Glutamatergic neuron (in vitro differentiated cells): ENCODE results near the gene EEF2. TPM values are rescaled to one million over a fixed set of nuclear protein-coding genes. Genes with fewer than 3 reads are reported as not detected.

Experiments
- DNase-seq: peaks from one replicate; pipeline ENCODE4 v3.0.0; 2022
- H3K27ac Mint-ChIP-seq: one replicate; pipeline ENCODE4 v1.8.0; 2020; ENCODE audit warnings: mild to moderate bottlenecking, mixed read lengths, inconsistent platforms; ENCODE audit not compliant: unreplicated experiment
- H3K27me3 Mint-ChIP-seq: one replicate; pipeline ENCODE4 v1.8.0; 2020; ENCODE audit warnings: mild to moderate bottlenecking, moderate library complexity, mixed read lengths, inconsistent platforms; ENCODE audit not compliant: unreplicated experiment
- H3K36me3 Mint-ChIP-seq: one replicate; pipeline ENCODE4 v1.8.0; 2020; ENCODE audit warnings: mild to moderate bottlenecking, mixed read lengths, inconsistent platforms; ENCODE audit not compliant: unreplicated experiment
- H3K4me1 Mint-ChIP-seq: one replicate; pipeline ENCODE4 v1.8.0; 2020; ENCODE audit warnings: mild to moderate bottlenecking, low read depth, mixed read lengths, inconsistent platforms; ENCODE audit not compliant: unreplicated experiment
- H3K4me3 Mint-ChIP-seq: one replicate; pipeline ENCODE4 v1.8.0; 2020; ENCODE audit warnings: mild to moderate bottlenecking, mixed read lengths, inconsistent platforms; ENCODE audit not compliant: unreplicated experiment
- H3K9me3 Mint-ChIP-seq: one replicate; pipeline ENCODE4 v1.8.0; 2020; ENCODE audit warnings: mild to moderate bottlenecking, moderate library complexity, mixed read lengths, inconsistent platforms; ENCODE audit not compliant: unreplicated experiment
- CTCF ChIP-seq: fragments of 200-600 bp; sonication (generic); IDR thresholded peaks from one replicate; pipeline ENCODE4 v1.5.0; 2021; ENCODE audit not compliant: partially characterized antibody, unreplicated experiment
- total RNA-seq: library from RNA; stranded (reverse); fragmentation: NEBNext Ultra II Directional; extraction: Animal tissue kit (Norgen Biotek cat#: 25700); gene quantifications from one replicate; pipeline ENCODE4 v1.2.1, GENCODE V29; 2021; ENCODE audit not compliant: unreplicated experiment

Gene EEF2
- total RNA-seq, 1 donor from 2014 or later = 2,255 TPM

DNA sequence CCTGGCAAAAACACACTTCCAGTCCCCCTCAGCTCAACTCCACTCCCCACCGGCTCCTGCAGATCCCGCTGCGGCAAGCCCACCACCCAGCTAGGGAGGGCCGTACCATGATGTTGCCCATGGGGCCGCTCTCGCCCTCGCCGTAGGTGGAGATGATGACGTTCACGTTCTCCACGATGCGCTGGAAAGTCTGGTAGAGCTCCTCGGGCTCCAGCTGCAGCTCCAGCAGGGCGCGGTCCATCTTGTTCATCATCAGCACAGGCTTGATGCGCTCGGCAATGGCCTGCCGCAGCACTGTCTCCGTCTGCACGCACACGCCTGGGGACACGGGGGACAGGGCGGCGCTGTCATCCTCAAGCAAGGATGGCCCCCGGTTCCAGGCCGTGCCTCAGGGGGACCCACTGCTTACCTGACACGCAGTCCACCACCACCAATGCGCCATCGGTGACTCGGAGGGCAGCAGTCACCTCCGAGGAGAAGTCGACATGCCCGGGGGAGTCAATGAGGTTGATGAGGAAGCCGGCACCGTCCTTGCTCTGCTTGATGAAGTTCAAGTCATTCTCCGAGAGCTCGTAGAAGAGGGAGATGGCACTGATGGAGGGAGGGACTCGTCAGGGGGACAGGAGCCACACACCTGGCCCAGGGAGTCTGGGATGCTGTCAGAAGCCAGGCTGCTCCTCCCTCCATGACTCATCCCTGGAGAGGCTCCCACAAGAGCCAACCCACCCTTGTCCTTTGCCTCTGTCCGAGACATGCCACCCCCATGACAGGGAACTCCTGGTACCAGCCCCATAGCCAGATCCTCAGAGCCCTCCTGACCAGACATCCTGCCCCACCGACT is 2.3 kb downstream of the EEF2 start:
- no peak for TF ChIP-seq CTCF
- Mint-ChIP-seq H3K4me3 (peak overlapping the region; percentile 98), H3K9me3 (peaks cover 19% of the 10 kb centered on the region), H3K4me1 (peaks cover 18% of the 10 kb centered on the region), H3K27ac (peak overlapping the region; percentile 77), H3K36me3 (no peaks in the 10 kb centered on the region), H3K27me3 (peaks cover 5% of the 10 kb centered on the region)
- no peak for DNase-seq

- H3K27me3 Mint-ChIP-seq = peaks cover 5% of the 10 kb centered on the region
- H3K9me3 Mint-ChIP-seq = peaks cover 19% of the 10 kb centered on the region
- H3K27ac Mint-ChIP-seq = peak overlapping the region; percentile 33
- H3K4me1 Mint-ChIP-seq = peaks cover 18% of the 10 kb centered on the region
- DNase-seq = no peak
- TF ChIP-seq CTCF = no peak
- no peak overlapping the region for H3K4me3 Mint-ChIP-seq
- no peaks in the 10 kb centered on the region for H3K36me3 Mint-ChIP-seq
These were observed 3.3 kb downstream of the EEF2 start for GRCh38 chr19:3981736-3982681.

DNA sequence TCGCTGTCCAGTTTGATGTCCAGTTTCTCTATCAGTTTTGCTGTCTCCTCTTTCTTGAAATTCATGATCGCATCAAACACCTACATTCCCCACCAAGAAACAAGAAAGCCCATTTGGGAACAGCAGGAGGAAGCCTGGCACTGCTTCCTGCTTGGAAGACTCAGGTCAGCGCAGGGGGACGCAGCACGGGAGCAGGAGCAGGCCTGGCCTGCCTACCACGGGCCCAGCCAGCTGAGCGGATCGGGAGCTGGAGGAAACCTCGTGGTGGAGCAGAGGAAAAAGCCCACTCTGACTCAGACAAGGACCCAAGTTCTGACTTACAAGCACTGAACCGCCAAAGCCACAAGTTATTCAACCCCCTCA is 3.9 kb downstream of the EEF2 start:
- Mint-ChIP-seq H3K4me3 (no peak overlapping the region), H3K9me3 (peaks cover 20% of the 10 kb centered on the region), H3K27me3 (peaks cover 5% of the 10 kb centered on the region), H3K36me3 (no peaks in the 10 kb centered on the region), H3K4me1 (peaks cover 14% of the 10 kb centered on the region), H3K27ac (peak overlapping the region; percentile 76)
- TF ChIP-seq CTCF = no peak
- no peak for DNase-seq

- DNase-seq = no peak
- Mint-ChIP-seq H3K36me3 (no peaks in the 10 kb centered on the region), H3K4me3 (no peak overlapping the region)
These were observed 4.7 kb downstream of the EEF2 start for GRCh38 chr19:3980353-3981251.

More at GRCh38 chr19:3980353-3981251, 4.7 kb downstream of the EEF2 start:
- H3K27ac Mint-ChIP-seq = no peak overlapping the region
- H3K9me3 Mint-ChIP-seq = peaks cover 19% of the 10 kb centered on the region
- peaks cover 11% of the 10 kb centered on the region for H3K4me1 Mint-ChIP-seq
- H3K27me3 Mint-ChIP-seq = peaks cover 5% of the 10 kb centered on the region
- no peak for TF ChIP-seq CTCF
